Endothelial cell of umbilical vein (primary cell): ENCODE measurements around the gene TRIML1. TPM values are rescaled to one million over a fixed set of nuclear protein-coding genes. Genes with fewer than 3 reads are reported as not detected.

Experiments used
- BruUV-seq: library from RNA; stranded (reverse); fragments of 400-500 nt; replicated peaks from 2 replicates; lab custom pipeline; 2021; lab: Mats Ljungman, UMichigan
- CTCF ChIA-PET: fragments of 300-600, 350-600 bp; sonication (Branson Sonifier 250); formaldehyde crosslinking; loops from one replicate; lab custom pipeline; 2021; ENCODE audit warnings: antibody characterized with exemption, inconsistent platforms; lab: Charles Lee
- POLR2A ChIA-PET: fragments of 300-600, 350-600 bp; sonication (Branson Sonifier 250); formaldehyde crosslinking; loops from one replicate; lab custom pipeline; 2021; ENCODE audit warnings: antibody characterized with exemption, inconsistent platforms; lab: Charles Lee
- DNase-seq: peaks from one replicate; pipeline ENCODE4 v3.0.0-alpha.2; 2011; ENCODE audit warnings: low read depth, low spot score
- FAIRE-seq: peaks from 2 replicates; lab custom pipeline; 2011; peaks lifted over from hg19 to GRCh38; lab: Jason Lieb, UNC
- H2AFZ ChIP-seq: 2 replicates; pipeline ENCODE4 v1.6.0; 2012; ENCODE audit warnings: low read depth, low read length, control low read depth, inconsistent platforms
- H3K27ac ChIP-seq: 2 replicates; pipeline ENCODE4 v1.5.1; 2011; ENCODE audit warnings: low read depth, mild to moderate bottlenecking, control low read depth, low read length, moderate library complexity; ENCODE audit not compliant: insufficient read depth
- H3K27me3 ChIP-seq, 2 experiments: 2 replicates each; pipeline versions ENCODE4 v1.6.0 to v1.6.1; 2011; ENCODE audit warnings: low read length in 2 of 2, mixed read lengths in 1 of 2; ENCODE audit not compliant: control insufficient read depth in 2 of 2, insufficient read depth in 2 of 2
- H3K36me3 ChIP-seq, 2 experiments: 2 replicates in 1 of 2; 3 replicates in 1 of 2; pipeline ENCODE4 v1.5.1; 2011; ENCODE audit warnings: low read length in 2 of 2, mild to moderate bottlenecking in 1 of 2, moderate library complexity in 1 of 2; ENCODE audit not compliant: control insufficient read depth in 2 of 2, insufficient read depth in 2 of 2; ENCODE audit errors: extremely low read depth in 1 of 2
- H3K4me1 ChIP-seq: 3 replicates; pipeline ENCODE4 v1.5.1; 2011; ENCODE audit warnings: mild to moderate bottlenecking, low read length; ENCODE audit not compliant: control insufficient read depth, insufficient read depth; ENCODE audit errors: extremely low read depth
- H3K4me2 ChIP-seq: 2 replicates; pipeline ENCODE4 v1.6.1; 2011; ENCODE audit warnings: low read length, control low read depth, mixed read lengths; ENCODE audit not compliant: insufficient read depth
- H3K4me3 ChIP-seq, 3 experiments: fragments of 200-600 bp in 1 of 3; sonication (generic), shearing (Covaris generic) in 1 of 3; replicated peaks in 1 of 3; 2 replicates each; pipeline ENCODE4 v1.5.1; 2011 to 2016; ENCODE audit warnings: control low read depth in 3 of 3, low read length in 3 of 3, mild to moderate bottlenecking in 2 of 3, inconsistent platforms in 1 of 3, low read depth in 1 of 3, moderate library complexity in 1 of 3; ENCODE audit not compliant: insufficient read depth in 1 of 3
- H3K79me2 ChIP-seq: 2 replicates; pipeline ENCODE4 v1.6.0; 2012; ENCODE audit warnings: low read length, inconsistent platforms; ENCODE audit not compliant: control insufficient read depth, insufficient read depth
- H3K9ac ChIP-seq: replicated peaks from 2 replicates; pipeline ENCODE3; 2011; ENCODE audit warnings: low read length, control low read depth; ENCODE audit not compliant: insufficient read depth; ENCODE audit errors: extremely low read depth
- H3K9me1 ChIP-seq: replicated peaks from 3 replicates; pipeline ENCODE4 v1.6.0; 2011; ENCODE audit warnings: mild to moderate bottlenecking, low read length; ENCODE audit not compliant: control insufficient read depth, insufficient read depth; ENCODE audit errors: extremely low read depth
- H3K9me3 ChIP-seq: replicated peaks from 2 replicates; pipeline ENCODE4 v1.5.1; 2012; ENCODE audit warnings: low read length, inconsistent platforms; ENCODE audit not compliant: control insufficient read depth, insufficient read depth
- H4K20me1 ChIP-seq: replicated peaks from 2 replicates; pipeline ENCODE3; 2011; ENCODE audit warnings: mild to moderate bottlenecking, low read length; ENCODE audit not compliant: control insufficient read depth, insufficient read depth; ENCODE audit errors: extremely low read depth
- EZH2 ChIP-seq: IDR thresholded peaks from 2 replicates; pipeline ENCODE4 v1.6.1; 2012; ENCODE audit warnings: borderline replicate concordance, low read depth, mild to moderate bottlenecking, moderate library complexity, low read length, inconsistent platforms; ENCODE audit not compliant: severe bottlenecking
- FOS ChIP-seq: IDR thresholded peaks from 2 replicates; pipeline ENCODE4 v1.6.1; 2011; ENCODE audit warnings: mild to moderate bottlenecking, low read length, moderate library complexity, borderline replicate concordance; ENCODE audit not compliant: insufficient read depth
- GATA2 ChIP-seq: IDR thresholded peaks from 2 replicates; pipeline ENCODE4 v1.7.0; 2011; ENCODE audit warnings: low read depth, mild to moderate bottlenecking, moderate library complexity, mixed read lengths, low read length; ENCODE audit not compliant: insufficient read length, insufficient read depth
- JUN ChIP-seq: IDR thresholded peaks from 2 replicates; pipeline ENCODE4 v1.6.1; 2011; ENCODE audit warnings: borderline replicate concordance, low read depth; ENCODE audit not compliant: insufficient read length, insufficient read depth
- MYC ChIP-seq: IDR thresholded peaks from one replicate; pipeline ENCODE4 v1.6.1; 2011; ENCODE audit warnings: mild to moderate bottlenecking, low read depth, low read length
- POLR2A ChIP-seq: IDR thresholded peaks from 2 replicates; pipeline ENCODE4 v1.6.1; 2012; ENCODE audit warnings: low read depth, mild to moderate bottlenecking, control low read depth, low read length
- POLR2AphosphoS5 ChIP-seq: IDR thresholded peaks from 2 replicates; pipeline ENCODE4 v1.6.1; 2012; ENCODE audit warnings: low read depth, mild to moderate bottlenecking, control low read depth, low read length, moderate library complexity; ENCODE audit not compliant: insufficient read depth
- dilution Hi-C: fragments of 300-500 bp; cut with MboI; formaldehyde crosslinking; loops from one replicate; pipeline ENCODE4 v1.15.0; 2019; ENCODE audit warnings: low sequenced_read_pairs; ENCODE audit not compliant: extremely low pct_ligation_motif_present
- intact Hi-C: fragments of 100-400 bp; cut with micrococcal nuclease; formaldehyde crosslinking; loops from one replicate; pipeline ENCODE4 v1.10.0; 2022
- polyA plus RNA-seq, 4 experiments: library from polyadenylated mRNA; depleted of rRNA in 3 of 4; stranded (reverse) in 3 of 4; unstranded in 1 of 4; fragments of >200 nt; gene quantifications; 2 replicates each; pipeline versions ENCODE4 v1.2.1 to v1.2.3, GENCODE V29; 2011 to 2012; ENCODE audit warnings: missing spikeins in 1 of 4
- total RNA-seq: library from RNA; stranded (reverse); gene quantifications from 2 replicates; pipeline ENCODE4 v1.2.3, GENCODE V29; 2021
- TF ChIP-seq, protein P1 (sequence below): IDR thresholded peaks from 2 replicates; pipeline ENCODE4 v1.6.1; 2011; ENCODE audit not compliant: insufficient read depth, insufficient read length
- TF ChIP-seq, protein P2 (sequence below), 2 donors: IDR thresholded peaks; 1 replicate in 1 of 2; 2 replicates in 1 of 2; pipeline ENCODE4 v1.5.1; 2011; ENCODE audit warnings: low read length in 2 of 2, mild to moderate bottlenecking in 2 of 2, moderate library complexity in 2 of 2, control low read depth in 1 of 2, inconsistent platforms in 1 of 2, low read depth in 1 of 2; ENCODE audit not compliant: insufficient read depth in 1 of 2; ENCODE audit errors: extremely low read depth in 1 of 2

Gene TRIML1
- total and polyA plus RNA-seq, 2 donors (not counting 3 experiments of a cell fraction or from before 2014, with no cell fraction given), result not detected

- H3K27ac ChIP-seq, result no peak overlapping the region
- intact Hi-C loops (no loop called here), dilution Hi-C loops (no loop called here)
- no peaks in the 10 kb centered on the region for H3K27me3 ChIP-seq
- no peak overlapping the region for H3K9ac ChIP-seq
- no peak overlapping the region for H3K4me2 ChIP-seq
- FAIRE-seq, result no peak
- H3K9me1 ChIP-seq, result no peaks in the 10 kb centered on the region
- no peaks in the 10 kb centered on the region for H3K79me2 ChIP-seq
- BruUV-seq, result no TSS peak
- POLR2A ChIA-PET, result no interaction called here
- H3K4me1 ChIP-seq, result no peaks in the 10 kb centered on the region
- DNase-seq, result no peak
- H3K36me3 ChIP-seq, result no peaks in the 10 kb centered on the region
- no peaks in the 10 kb centered on the region for H4K20me1 ChIP-seq
- CTCF ChIA-PET, result no interaction called here
- peaks cover 1% of the 10 kb centered on the region for H3K9me3 ChIP-seq
- H3K4me3 ChIP-seq, result no peak overlapping the region
- TF ChIP-seq POLR2AphosphoS5 (no peak), JUN (no peak), GATA2 (no peak)
- TF ChIP-seq, protein P1, sequence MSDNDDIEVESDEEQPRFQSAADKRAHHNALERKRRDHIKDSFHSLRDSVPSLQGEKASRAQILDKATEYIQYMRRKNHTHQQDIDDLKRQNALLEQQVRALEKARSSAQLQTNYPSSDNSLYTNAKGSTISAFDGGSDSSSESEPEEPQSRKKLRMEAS, result no peak
- H2AFZ ChIP-seq, result no peak overlapping the region
Measured at GRCh38 chr4:188092824-188093223, 46.4 kb upstream of the TRIML1 start.

DNA sequence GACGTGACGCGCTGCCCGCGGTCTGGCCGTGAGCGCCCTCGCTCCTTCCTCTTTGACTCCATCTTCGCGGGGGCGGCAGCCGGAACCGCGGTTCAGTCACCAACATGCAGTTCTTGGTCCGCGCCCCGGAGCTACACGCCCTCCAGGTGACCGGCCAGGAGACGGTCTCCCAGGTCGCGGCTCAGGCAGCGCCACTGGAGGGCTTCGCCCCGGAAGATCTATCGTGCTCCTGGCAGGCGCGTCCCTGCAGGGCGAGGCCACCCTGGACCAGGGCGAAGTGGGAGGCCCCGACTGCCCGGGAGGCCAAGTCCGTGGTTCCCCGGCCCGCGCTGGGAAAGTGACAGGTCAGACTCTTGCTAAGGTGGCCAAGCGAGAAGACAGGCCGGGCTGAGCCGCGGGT is 32.8 kb upstream of the TRIML1 start:
- no peak overlapping the region for H3K4me2 ChIP-seq
- ChIA-PET CTCF (no interaction called here), POLR2A (no interaction called here)
- FAIRE-seq, result no peak
- no peaks in the 10 kb centered on the region for H4K20me1 ChIP-seq
- no peaks in the 10 kb centered on the region for H3K9me1 ChIP-seq
- intact Hi-C loops, result no loop called here
- H3K27ac ChIP-seq, result no peak overlapping the region
- H3K9ac ChIP-seq, result no peak overlapping the region
- no peak overlapping the region for H3K4me3 ChIP-seq
- dilution Hi-C loops, result no loop called here
- TF ChIP-seq GATA2, result no peak
- TF ChIP-seq, protein P1, result no peak
- no peak for TF ChIP-seq EZH2
- TF ChIP-seq MYC, result no peak
- TF ChIP-seq POLR2A, result no peak
- TF ChIP-seq POLR2AphosphoS5, result no peak
- TF ChIP-seq, protein P2, sequence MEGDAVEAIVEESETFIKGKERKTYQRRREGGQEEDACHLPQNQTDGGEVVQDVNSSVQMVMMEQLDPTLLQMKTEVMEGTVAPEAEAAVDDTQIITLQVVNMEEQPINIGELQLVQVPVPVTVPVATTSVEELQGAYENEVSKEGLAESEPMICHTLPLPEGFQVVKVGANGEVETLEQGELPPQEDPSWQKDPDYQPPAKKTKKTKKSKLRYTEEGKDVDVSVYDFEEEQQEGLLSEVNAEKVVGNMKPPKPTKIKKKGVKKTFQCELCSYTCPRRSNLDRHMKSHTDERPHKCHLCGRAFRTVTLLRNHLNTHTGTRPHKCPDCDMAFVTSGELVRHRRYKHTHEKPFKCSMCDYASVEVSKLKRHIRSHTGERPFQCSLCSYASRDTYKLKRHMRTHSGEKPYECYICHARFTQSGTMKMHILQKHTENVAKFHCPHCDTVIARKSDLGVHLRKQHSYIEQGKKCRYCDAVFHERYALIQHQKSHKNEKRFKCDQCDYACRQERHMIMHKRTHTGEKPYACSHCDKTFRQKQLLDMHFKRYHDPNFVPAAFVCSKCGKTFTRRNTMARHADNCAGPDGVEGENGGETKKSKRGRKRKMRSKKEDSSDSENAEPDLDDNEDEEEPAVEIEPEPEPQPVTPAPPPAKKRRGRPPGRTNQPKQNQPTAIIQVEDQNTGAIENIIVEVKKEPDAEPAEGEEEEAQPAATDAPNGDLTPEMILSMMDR (IDR thresholded peaks at IDR 0.05; ENCODE audit: extremely low read depth in 1 of 2, insufficient read depth in 1 of 2, low read depth in 1 of 2, low read length in 2 of 2), result no peak
- no peak for TF ChIP-seq JUN
- no peak for TF ChIP-seq FOS
- no peaks in the 10 kb centered on the region for H3K79me2 ChIP-seq
- no peak for DNase-seq
- no peaks in the 10 kb centered on the region for H3K36me3 ChIP-seq
- H3K27me3 ChIP-seq, result no peaks in the 10 kb centered on the region
- no peak overlapping the region for H2AFZ ChIP-seq
- BruUV-seq, result no TSS peak
- H3K9me3 ChIP-seq, result no peaks in the 10 kb centered on the region
- no peaks in the 10 kb centered on the region for H3K4me1 ChIP-seq
